Uterus (tissue), 4 donors: ENCODE data around the gene ZBTB20. TPM values are rescaled to one million over a fixed set of nuclear protein-coding genes. Genes with fewer than 3 reads are reported as not detected.

Experiments
- DNase-seq, 2 donors: peaks; one replicate each; pipeline ENCODE4 v3.0.0-alpha.2; 2019 to 2020
- H3K27ac ChIP-seq, 2 donors: fragments of 200-600 bp; sonication (generic); 1 replicate in 1 of 2; 2 replicates in 1 of 2; pipeline ENCODE4 v1.5.1; 2016 to 2018
- H3K27me3 ChIP-seq, 2 donors: fragments of 200-600 bp; sonication (generic); one replicate each; pipeline ENCODE4 v1.5.1; 2018 to 2019; ENCODE audit warnings: control low read depth in 1 of 2
- H3K36me3 ChIP-seq, 2 donors: fragments of 200-600 bp; sonication (generic); one replicate each; pipeline ENCODE4 v1.5.1; 2019; ENCODE audit warnings: control low read depth in 1 of 2
- H3K4me1 ChIP-seq, 2 donors: fragments of 200-600 bp; sonication (generic); one replicate each; pipeline ENCODE4 v1.5.1; 2018 to 2019; ENCODE audit warnings: control low read depth in 1 of 2
- H3K4me3 ChIP-seq, 2 donors: fragments of 200-600 bp; sonication (generic); 1 replicate in 1 of 2; 2 replicates in 1 of 2; pipeline ENCODE4 v1.5.1; 2018 to 2019; ENCODE audit warnings: mild to moderate bottlenecking in 1 of 2
- H3K9me3 ChIP-seq, 2 donors: fragments of 200-600 bp; sonication (generic); one replicate each; pipeline ENCODE4 v1.5.1; 2019; ENCODE audit warnings: control low read depth in 1 of 2
- POLR2A ChIP-seq, 2 donors: fragments of 450-650 bp; IDR thresholded peaks; one replicate each; pipeline ENCODE4 v1.6.1; 2016; ENCODE audit warnings: antibody characterized with exemption in 2 of 2, mild to moderate bottlenecking in 1 of 2, moderate library complexity in 1 of 2
- intact Hi-C: fragments of 100-400 bp; cut with DNase I; formaldehyde crosslinking; loops from one replicate; pipeline ENCODE4 v1.15.1; 2023; ENCODE audit warnings: low total_unique reads
- total RNA-seq, 4 donors: library from RNA; depleted of rRNA in 3 of 4; stranded (reverse); fragments of >200 nt in 3 of 4; gene quantifications; one replicate each; pipeline versions ENCODE4 v1.1.0 to v1.2.4, GENCODE V29; 2014 to 2023
- TF ChIP-seq, protein P1 (sequence below), 4 experiments: fragments of 200-600 bp in 2 of 4; fragments of 450-650 bp in 2 of 4; sonication (generic) in 2 of 4; IDR thresholded peaks; one replicate each; pipeline ENCODE4 v1.5.1; 2016 to 2019; ENCODE audit warnings: antibody characterized with exemption in 4 of 4, mild to moderate bottlenecking in 2 of 4, moderate library complexity in 1 of 4
- donor health status: DM: yes; HTN: yes; CAD: no.

Gene ZBTB20
- total RNA-seq, 4 donors from 2014 or later, result 35.6 to 157 (median 85.1) TPM

DNA sequence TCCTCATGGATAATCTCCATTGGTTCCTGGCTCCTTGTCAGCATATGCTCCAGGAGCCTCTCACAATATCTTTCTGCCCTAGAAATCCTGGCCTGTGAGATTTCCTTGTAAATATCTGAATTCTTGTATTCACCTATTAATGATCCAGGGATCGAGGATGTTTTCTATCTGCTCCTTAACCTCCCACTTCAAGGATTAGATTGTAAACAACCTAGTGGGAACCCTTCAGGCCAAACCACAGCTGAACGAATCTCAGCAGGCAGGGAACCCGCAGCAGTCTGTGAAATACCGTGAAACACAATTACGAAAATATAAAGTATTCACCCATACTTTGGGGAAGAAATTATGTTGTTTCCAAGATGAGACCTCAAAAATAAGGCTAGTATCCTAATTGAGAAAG lies 637.3 kb downstream of the ZBTB20 start:
- Histone ChIP-seq H3K4me1 (no peaks in the 10 kb centered on the region), H3K27me3 (no peaks in the 10 kb centered on the region)
- intact Hi-C loops, result no loop called here

DNA sequence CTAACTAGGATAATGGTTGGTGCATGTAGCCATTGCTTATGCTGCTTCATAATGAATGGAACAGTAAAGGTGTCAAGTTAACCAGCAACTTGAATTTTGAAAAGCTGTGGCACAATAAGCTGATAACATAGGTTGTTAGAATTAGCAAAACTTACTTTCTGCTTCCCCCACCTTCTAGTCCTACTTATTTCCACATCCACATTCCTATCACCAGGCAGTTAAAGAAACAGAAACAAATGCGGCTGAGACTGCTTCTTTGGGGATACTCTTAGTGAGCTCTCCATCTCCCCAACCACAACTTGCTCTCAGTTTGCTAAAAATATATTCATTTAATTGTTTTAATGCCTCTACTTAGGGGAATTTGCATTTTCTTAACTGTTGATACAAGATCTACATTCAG lies 638.1 kb downstream of the ZBTB20 start:
- no peak for TF ChIP-seq POLR2A (IDR thresholded peaks at IDR 0.05)
- TF ChIP-seq, protein P1, sequence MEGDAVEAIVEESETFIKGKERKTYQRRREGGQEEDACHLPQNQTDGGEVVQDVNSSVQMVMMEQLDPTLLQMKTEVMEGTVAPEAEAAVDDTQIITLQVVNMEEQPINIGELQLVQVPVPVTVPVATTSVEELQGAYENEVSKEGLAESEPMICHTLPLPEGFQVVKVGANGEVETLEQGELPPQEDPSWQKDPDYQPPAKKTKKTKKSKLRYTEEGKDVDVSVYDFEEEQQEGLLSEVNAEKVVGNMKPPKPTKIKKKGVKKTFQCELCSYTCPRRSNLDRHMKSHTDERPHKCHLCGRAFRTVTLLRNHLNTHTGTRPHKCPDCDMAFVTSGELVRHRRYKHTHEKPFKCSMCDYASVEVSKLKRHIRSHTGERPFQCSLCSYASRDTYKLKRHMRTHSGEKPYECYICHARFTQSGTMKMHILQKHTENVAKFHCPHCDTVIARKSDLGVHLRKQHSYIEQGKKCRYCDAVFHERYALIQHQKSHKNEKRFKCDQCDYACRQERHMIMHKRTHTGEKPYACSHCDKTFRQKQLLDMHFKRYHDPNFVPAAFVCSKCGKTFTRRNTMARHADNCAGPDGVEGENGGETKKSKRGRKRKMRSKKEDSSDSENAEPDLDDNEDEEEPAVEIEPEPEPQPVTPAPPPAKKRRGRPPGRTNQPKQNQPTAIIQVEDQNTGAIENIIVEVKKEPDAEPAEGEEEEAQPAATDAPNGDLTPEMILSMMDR (IDR thresholded peaks at IDR 0.05), result no peak
- Histone ChIP-seq H3K9me3 (no peaks in the 10 kb centered on the region), H3K36me3 (no peaks in the 10 kb centered on the region), H3K4me1 (no peaks in the 10 kb centered on the region), H3K27me3 (no peaks in the 10 kb centered on the region), H3K4me3 (no peak overlapping the region), H3K27ac (no peak overlapping the region)
- DNase-seq, result no peak
- intact Hi-C loops, result no loop called here

More for the DNA sequence above, 637.3 kb downstream of the ZBTB20 start:
- no peak for DNase-seq
- Histone ChIP-seq H3K27ac (no peak overlapping the region), H3K36me3 (no peaks in the 10 kb centered on the region), H3K9me3 (no peaks in the 10 kb centered on the region), H3K4me3 (no peak overlapping the region)
- TF ChIP-seq POLR2A (IDR thresholded peaks at IDR 0.05), result no peak
- TF ChIP-seq, protein P1 (IDR thresholded peaks at IDR 0.05), result no peak

- no peaks in the 10 kb centered on the region for H3K36me3 ChIP-seq
- H3K27ac ChIP-seq, result no peak overlapping the region
- no peaks in the 10 kb centered on the region for H3K9me3 ChIP-seq
- H3K4me3 ChIP-seq, result no peak overlapping the region
- TF ChIP-seq, protein P1 (IDR thresholded peaks at IDR 0.05), result no peak
- no peak for TF ChIP-seq POLR2A (IDR thresholded peaks at IDR 0.05)
- intact Hi-C loops, result no loop called here
- no peak for DNase-seq
- no peaks in the 10 kb centered on the region for H3K4me1 ChIP-seq
- no peaks in the 10 kb centered on the region for H3K27me3 ChIP-seq
These were observed 638.9 kb downstream of the ZBTB20 start for GRCh38 chr3:114508208-114508607.

- Histone ChIP-seq H3K36me3 (no peaks in the 10 kb centered on the region), H3K27me3 (no peaks in the 10 kb centered on the region), H3K4me3 (no peak overlapping the region), H3K27ac (no peak overlapping the region), H3K4me1 (no peaks in the 10 kb centered on the region), H3K9me3 (no peaks in the 10 kb centered on the region)
- TF ChIP-seq, protein P1 (IDR thresholded peaks at IDR 0.05), result no peak
- TF ChIP-seq POLR2A (IDR thresholded peaks at IDR 0.05), result no peak
- DNase-seq, result no peak
- intact Hi-C loops, result no loop called here
These were observed 640.3 kb downstream of the ZBTB20 start for GRCh38 chr3:114506591-114507300.

DNA sequence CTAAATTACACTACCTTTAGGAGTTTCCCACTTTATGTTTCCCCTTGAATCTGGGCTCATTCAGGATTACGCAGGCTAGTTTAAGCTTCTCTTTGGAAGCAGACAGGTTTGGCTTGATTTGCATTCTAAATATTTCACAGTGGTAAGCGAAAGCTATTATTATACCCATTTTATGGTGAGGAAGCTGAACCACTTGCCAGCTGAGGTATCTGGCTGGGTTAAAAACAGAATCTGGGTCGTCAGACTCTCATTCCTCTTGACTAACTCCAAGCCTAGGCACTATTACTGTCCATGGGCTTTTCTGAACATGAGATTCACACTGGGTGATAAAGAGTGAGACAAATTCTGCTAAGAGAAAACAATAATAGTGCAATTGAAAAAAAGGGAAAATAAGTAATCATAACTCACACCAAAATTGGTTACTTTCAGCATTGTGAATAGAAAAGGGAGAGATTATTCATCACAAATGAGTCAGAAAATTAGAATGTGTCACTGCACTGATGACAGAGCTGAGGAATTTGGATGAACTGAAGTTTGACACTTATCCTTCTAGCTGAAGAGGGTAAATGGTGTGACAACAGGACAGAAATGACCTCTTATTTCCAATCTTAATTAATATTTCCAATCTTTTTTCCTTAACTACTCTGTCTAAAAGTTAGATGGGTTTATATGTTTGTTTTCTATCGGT lies 642.0 kb downstream of the ZBTB20 start:
- TF ChIP-seq POLR2A (IDR thresholded peaks at IDR 0.05), result no peak
- TF ChIP-seq, protein P1 (IDR thresholded peaks at IDR 0.05), result no peak
- Histone ChIP-seq H3K27me3 (no peaks in the 10 kb centered on the region), H3K4me3 (no peak overlapping the region), H3K4me1 (no peaks in the 10 kb centered on the region), H3K27ac (no peak overlapping the region), H3K9me3 (no peaks in the 10 kb centered on the region), H3K36me3 (no peaks in the 10 kb centered on the region)
- intact Hi-C loops, result no loop called here
- no peak for DNase-seq
